Neural cell (in vitro differentiated cells): ENCODE data around the gene FGD3. TPM values are rescaled to one million over a fixed set of nuclear protein-coding genes. Genes with fewer than 3 reads are reported as not detected.
A peak's percentile ranks its signal among the peaks of the same experiment; 100 is the strongest.
"Not testable (repeated sequence)": the region's sequence is repeated elsewhere in the genome, so short reads cannot be mapped to it uniquely, and the experiment has no call there.

ENCODE experiments used
- H2AFZ ChIP-seq: fragments of 200-600, 300-800 bp; sonication (generic), shearing (Covaris generic); 2 replicates; pipeline ENCODE4 v1.6.0; 2014; ENCODE audit warnings: low read depth, mild to moderate bottlenecking, antibody characterized with exemption, low read length, moderate library complexity
- H3F3A ChIP-seq: fragments of 200-600 bp; shearing (Covaris generic); 2 replicates; pipeline ENCODE4 v1.6.1; 2016; ENCODE audit warnings: mild to moderate bottlenecking, moderate library complexity, mixed read lengths, antibody characterized with exemption, low read length; ENCODE audit not compliant: insufficient read depth, poor library complexity, severe bottlenecking
- H3K27ac ChIP-seq: fragments of 200-600, 300-800 bp; sonication (generic), shearing (Covaris generic); 2 replicates; pipeline ENCODE4 v1.5.1; 2014; ENCODE audit warnings: mild to moderate bottlenecking, low read length, moderate library complexity
- H3K27me3 ChIP-seq: fragments of 300-800, 200-600 bp; sonication (generic), shearing (Covaris generic); 2 replicates; pipeline ENCODE4 v1.6.0; 2014; ENCODE audit warnings: mild to moderate bottlenecking, low read depth, low read length, moderate library complexity; ENCODE audit not compliant: insufficient read depth
- H3K36me3 ChIP-seq: fragments of 300-800, 200-600 bp; sonication (generic), shearing (Covaris generic); 2 replicates; pipeline ENCODE4 v1.5.1; 2014; ENCODE audit warnings: mild to moderate bottlenecking, antibody characterized with exemption, low read length, moderate library complexity; ENCODE audit not compliant: insufficient read depth
- H3K4me2 ChIP-seq: fragments of 300-800, 200-600 bp; sonication (generic), shearing (Covaris generic); 2 replicates; pipeline ENCODE4 v1.6.0; 2014; ENCODE audit warnings: mild to moderate bottlenecking, low read length
- H3K4me3 ChIP-seq: fragments of 300-800, 200-600 bp; sonication (generic), shearing (Covaris generic); 2 replicates; pipeline ENCODE4 v1.5.1; 2014; ENCODE audit warnings: mild to moderate bottlenecking, low read length, moderate library complexity
- H3K79me2 ChIP-seq: fragments of 200-600 bp; shearing (Covaris generic); replicated peaks from 2 replicates; pipeline ENCODE4 v1.6.0; 2014; ENCODE audit warnings: mild to moderate bottlenecking, low read length, moderate library complexity; ENCODE audit not compliant: insufficient read depth
- H3K9ac ChIP-seq: fragments of 300-800, 200-600 bp; sonication (generic), shearing (Covaris generic); 2 replicates; pipeline ENCODE4 v1.6.1; 2016; ENCODE audit warnings: mild to moderate bottlenecking, low read length, mixed read lengths
- H3K9me2 ChIP-seq: fragments of 200-600 bp; shearing (Covaris generic); 2 replicates; pipeline ENCODE4 v1.6.1; 2016; ENCODE audit warnings: mild to moderate bottlenecking, low read length, mixed read lengths; ENCODE audit not compliant: insufficient read depth
- H3K9me3 ChIP-seq: fragments of 200-600, 300-800 bp; sonication (generic), shearing (Covaris generic); 2 replicates; pipeline ENCODE4 v1.6.1; 2016; ENCODE audit warnings: mild to moderate bottlenecking, mixed run types, low read length, moderate library complexity, mixed read lengths
- H4K20me1 ChIP-seq: fragments of 200-600 bp; shearing (Covaris generic); 2 replicates; pipeline ENCODE4 v1.6.1; 2016; ENCODE audit warnings: mild to moderate bottlenecking, mixed run types; ENCODE audit not compliant: insufficient read depth
- CTCF ChIP-seq: fragments of 450-650 bp; IDR thresholded peaks from 2 replicates; pipeline ENCODE4 v1.5.1; 2014; ENCODE audit warnings: antibody characterized with exemption, mild to moderate bottlenecking, moderate library complexity; ENCODE audit not compliant: poor library complexity, severe bottlenecking
- EP300 ChIP-seq: fragments of 450-650 bp; conservative IDR thresholded peaks from 2 replicates; pipeline ENCODE4 v1.6.1; 2014; ENCODE audit warnings: antibody characterized with exemption, mild to moderate bottlenecking, moderate library complexity; ENCODE audit not compliant: poor library complexity, severe bottlenecking
- MXI1 ChIP-seq: fragments of 450-650 bp; conservative IDR thresholded peaks from 2 replicates; pipeline ENCODE4 v1.6.1; 2014; ENCODE audit warnings: antibody characterized with exemption, mild to moderate bottlenecking; ENCODE audit not compliant: poor library complexity, severe bottlenecking
- POLR2AphosphoS5 ChIP-seq: IDR thresholded peaks from 2 replicates; pipeline ENCODE4 v1.6.1; 2012
- RAD21 ChIP-seq: fragments of 450-650 bp; conservative IDR thresholded peaks from 2 replicates; pipeline ENCODE4 v1.6.1; 2014; ENCODE audit warnings: antibody characterized with exemption, mild to moderate bottlenecking, moderate library complexity
- REST ChIP-seq: IDR thresholded peaks from 2 replicates; pipeline ENCODE4 v1.6.1; 2012; ENCODE audit warnings: borderline replicate concordance
- SMC3 ChIP-seq: fragments of 450-650 bp; conservative IDR thresholded peaks from 2 replicates; pipeline ENCODE4 v1.6.1; 2014; ENCODE audit warnings: antibody characterized with exemption, mild to moderate bottlenecking, moderate library complexity; ENCODE audit not compliant: poor library complexity
- TAF1 ChIP-seq: IDR thresholded peaks from 2 replicates; pipeline ENCODE4 v1.6.1; 2012; ENCODE audit warnings: low read depth
- polyA minus RNA-seq: library from RNA; depleted of rRNA, polyadenylated mRNA; stranded (reverse); fragments of >200 nt; gene quantifications from 2 replicates; pipeline ENCODE4 v1.2.3, GENCODE V29; 2014
- polyA plus RNA-seq: library from polyadenylated mRNA; depleted of rRNA; stranded (reverse); fragments of >200 nt; gene quantifications from 2 replicates; pipeline ENCODE4 v1.2.3, GENCODE V29; 2014

FGD3 gene
- polyA plus RNA-seq (8.3 and 9.3 TPM in 2 replicates), polyA minus RNA-seq (8.3 and 11.4 TPM in 2 replicates)

- H3K27me3 ChIP-seq = no peaks in the 10 kb centered on the region
- no peaks in the 10 kb centered on the region for H3K36me3 ChIP-seq
- TF ChIP-seq RAD21 (no peak), REST (peak; percentile 47), EP300 (no peak), MXI1 (no peak), SMC3 (no peak), TAF1 (peak; percentile 21), CTCF (no peak), POLR2AphosphoS5 (peak; percentile 16)
- peak within 1 kb of the TSS; percentile 43 for H2AFZ ChIP-seq
- peak within 1 kb of the TSS; percentile 58 for H3K4me2 ChIP-seq
- no peaks in the 10 kb centered on the region for H3F3A ChIP-seq
- peak within 1 kb of the TSS; percentile 61 for H3K27ac ChIP-seq
- no peaks in the 10 kb centered on the region for H3K9me2 ChIP-seq
- H3K79me2 ChIP-seq = peaks cover 8% of the 10 kb centered on the region
- H4K20me1 ChIP-seq = no peaks in the 10 kb centered on the region
- peak within 1 kb of the TSS; percentile 64 for H3K9ac ChIP-seq
- no peaks in the 10 kb centered on the region for H3K9me3 ChIP-seq
- H3K4me3 ChIP-seq = peak within 1 kb of the TSS; percentile 66
These were observed at the start of gene FGD3 for GRCh38 chr9:92947268-92948037. Gene FGD3, plus strand, starts transcription at chr9:92947523. Its CDS starts 28,734 bp downstream, at chr9:92976257.

GRCh38 chr9:92905137-92905536 is 42.2 kb upstream of the FGD3 start:
- not testable (repeated sequence) for H3K9me2 ChIP-seq, H3K27ac ChIP-seq, H3F3A ChIP-seq, H4K20me1 ChIP-seq, H3K9ac ChIP-seq, H3K4me3 ChIP-seq, H3K9me3 ChIP-seq, H3K27me3 ChIP-seq, H3K36me3 ChIP-seq, H3K4me2 ChIP-seq, H3K79me2 ChIP-seq, H2AFZ ChIP-seq
